Measurements from ENCODE around the gene MAP3K5.
"Not testable (repeated sequence)": the region's sequence is repeated elsewhere in the genome, so short reads cannot be mapped to it uniquely, and the experiment has no call there.

The MAP3K5 gene

DNA sequence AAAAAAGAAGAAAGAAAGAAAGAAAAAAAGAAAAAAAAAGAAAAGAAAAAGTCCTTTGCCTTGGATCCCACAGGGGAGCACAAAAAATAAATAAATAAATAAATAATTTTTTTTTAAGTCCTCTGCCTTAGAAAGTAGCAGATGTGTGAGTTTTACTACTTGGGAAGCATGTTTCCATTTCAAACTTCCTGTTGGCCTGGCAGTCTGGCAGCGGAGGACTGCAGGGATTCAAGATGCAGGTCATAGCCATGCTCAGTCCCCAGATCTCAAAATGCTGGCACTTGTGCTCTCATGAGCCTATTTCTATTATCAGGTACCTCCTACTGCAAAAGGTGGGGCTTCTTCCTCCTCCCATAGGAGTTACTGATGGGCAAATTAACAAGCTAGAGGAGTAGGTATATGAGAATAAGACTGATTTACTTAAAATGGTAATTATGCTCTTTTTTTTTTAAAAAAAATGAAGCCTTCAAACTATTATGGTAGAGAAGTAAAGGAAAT is 187.9 kb downstream of the MAP3K5 start:
- no peak for DNase-seq

- no peak for DNase-seq
Measured at GRCh38 chr6:136600818-136601217, 191.5 kb downstream of the MAP3K5 start.

DNA sequence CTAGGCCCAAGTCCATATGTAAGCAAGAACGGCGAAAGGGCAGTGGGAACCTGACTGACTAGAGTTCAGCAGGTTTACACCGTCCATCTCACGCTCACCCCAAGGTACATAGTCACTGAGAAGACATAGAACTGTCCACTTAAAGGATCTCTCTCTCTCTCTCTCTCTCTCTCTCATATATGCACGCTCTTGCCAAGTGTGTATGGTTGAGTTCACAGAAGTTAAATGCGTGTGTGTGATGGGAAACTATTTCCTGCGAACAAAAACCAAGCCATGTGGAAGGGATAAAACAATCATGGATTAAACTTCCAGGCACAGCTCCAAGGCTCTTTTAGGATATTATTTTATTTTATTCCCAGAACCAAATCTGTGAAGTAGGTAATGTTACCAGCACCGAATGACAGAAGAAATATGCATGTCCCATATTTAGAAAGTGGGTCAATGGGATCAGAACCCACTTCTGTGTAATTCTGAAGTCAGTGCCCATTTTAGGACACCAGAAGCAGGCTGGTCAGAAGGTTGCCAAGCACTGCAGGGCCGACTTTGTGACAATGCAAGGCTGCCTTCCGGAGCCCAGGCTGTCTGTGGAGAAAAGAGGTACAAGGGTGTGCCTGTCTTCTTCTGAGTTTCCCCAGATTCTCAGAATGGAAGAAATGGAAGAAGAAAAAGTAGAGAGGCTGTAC is 192.8 kb downstream of the MAP3K5 start:
- DNase-seq: no peak

- DNase-seq: no peak
Measured at GRCh38 chr6:136598048-136598447, 194.2 kb downstream of the MAP3K5 start.

DNA sequence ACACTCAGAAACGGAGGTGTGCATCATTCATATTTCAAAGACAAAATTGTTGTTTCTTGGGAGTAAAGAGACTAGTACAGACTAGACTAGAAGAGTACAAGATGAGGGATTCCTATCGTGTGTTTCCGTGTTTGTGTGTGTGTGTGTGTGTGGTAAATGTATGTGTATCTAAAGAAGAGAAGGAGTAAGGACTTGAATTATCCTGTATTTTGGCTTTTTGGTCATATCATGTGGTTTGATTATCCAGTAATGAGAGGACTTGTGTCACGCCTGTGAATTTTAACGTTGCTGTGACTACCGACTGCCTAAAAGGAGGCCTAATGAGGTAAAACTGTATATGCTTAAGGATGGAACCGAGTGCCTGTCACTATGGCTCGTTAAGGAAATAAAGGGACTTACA is 197.6 kb downstream of the MAP3K5 start:
- DNase-seq: no peak

DNA sequence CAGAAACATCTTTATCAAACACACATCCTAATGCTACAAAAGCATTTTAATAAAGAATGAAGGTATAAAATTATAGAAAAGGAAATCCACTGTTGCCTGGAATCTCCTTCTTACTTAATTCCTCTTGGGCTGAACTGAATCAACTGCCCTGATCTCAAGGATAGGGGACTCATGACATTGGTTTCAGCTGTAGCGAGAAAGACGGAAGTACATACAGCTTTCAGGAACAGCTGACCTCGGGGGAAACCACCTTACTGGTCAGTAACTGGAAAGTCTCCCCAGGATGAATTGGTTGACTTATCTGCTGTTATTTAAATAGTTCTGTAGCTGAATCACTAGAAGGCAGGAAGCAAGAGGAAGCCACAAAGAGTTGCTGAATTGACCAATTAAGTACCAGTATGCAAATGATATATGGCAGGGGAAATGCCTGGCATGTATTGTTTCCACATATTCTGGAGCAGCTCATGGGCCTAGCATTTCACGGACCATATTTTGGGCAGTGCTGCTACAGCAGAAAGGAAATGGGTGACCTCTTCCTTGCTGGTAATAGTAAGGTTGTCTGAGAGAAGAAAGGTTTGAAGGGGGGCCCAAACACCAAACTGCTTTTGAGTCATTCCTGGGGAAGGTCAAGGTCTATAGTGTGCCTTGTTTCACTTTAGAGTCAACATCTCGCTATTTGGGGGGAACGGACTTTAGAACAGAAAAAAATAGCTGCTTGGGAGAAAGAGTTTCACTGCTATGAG is 198.4 kb downstream of the MAP3K5 start:
- no peak for DNase-seq

DNA sequence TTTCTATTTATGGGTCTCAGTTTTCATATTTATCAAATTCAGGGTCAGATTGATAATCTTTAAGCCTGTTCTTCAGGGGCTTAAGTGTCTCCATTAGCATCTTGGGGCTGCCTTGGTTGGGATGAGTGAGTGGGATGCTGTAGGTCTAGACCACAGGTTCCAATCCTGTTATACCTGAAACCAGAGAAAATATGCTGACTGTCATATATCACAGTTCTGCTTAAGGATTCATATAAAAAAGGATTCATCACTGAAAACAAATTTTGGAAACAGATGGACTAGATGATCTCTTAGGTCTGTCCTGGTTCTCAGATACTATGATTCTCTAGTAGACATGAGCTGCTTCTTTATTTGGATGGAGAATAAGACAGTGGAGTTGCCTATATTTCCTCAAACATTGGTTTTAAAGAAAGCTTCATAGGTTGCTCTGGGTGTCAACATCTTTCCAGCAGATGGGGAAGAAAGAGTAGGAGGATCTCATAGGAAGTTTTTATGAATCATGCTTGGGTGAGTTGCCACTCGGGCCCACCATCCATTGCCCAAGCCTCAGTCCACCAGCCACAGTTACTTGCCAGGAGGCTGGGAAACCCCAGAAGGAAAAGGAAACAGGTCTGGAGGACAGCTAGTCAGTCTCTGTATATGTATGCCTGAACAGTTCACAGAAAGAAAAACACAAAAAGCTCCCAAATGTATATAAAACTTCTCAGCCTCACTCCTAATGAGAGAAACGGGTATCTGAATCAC is 199.2 kb downstream of the MAP3K5 start:
- no peak for DNase-seq

DNA sequence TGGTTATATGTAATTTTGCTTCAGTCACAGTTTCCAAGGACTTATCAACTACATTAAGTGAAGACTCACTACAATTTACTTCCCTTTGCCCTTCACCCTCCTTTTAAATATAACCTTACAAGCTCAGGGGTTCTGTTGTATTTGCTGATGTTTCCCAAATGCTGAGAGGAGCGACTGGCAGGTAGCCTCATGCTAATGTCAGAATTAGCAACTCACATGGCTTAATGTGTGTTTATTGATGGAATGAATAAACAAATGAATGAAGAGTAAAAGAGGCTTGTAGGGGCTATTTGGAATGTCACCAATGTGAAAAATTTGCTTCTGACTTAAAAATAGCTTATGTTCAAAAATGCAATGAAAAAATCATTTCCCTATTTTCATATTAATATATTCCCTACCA is 200.7 kb downstream of the MAP3K5 start:
- DNase-seq: no peak

GRCh38 chr6:136590846-136591245 is 201.4 kb downstream of the MAP3K5 start:
- DNase-seq: not testable (repeated sequence)

DNA sequence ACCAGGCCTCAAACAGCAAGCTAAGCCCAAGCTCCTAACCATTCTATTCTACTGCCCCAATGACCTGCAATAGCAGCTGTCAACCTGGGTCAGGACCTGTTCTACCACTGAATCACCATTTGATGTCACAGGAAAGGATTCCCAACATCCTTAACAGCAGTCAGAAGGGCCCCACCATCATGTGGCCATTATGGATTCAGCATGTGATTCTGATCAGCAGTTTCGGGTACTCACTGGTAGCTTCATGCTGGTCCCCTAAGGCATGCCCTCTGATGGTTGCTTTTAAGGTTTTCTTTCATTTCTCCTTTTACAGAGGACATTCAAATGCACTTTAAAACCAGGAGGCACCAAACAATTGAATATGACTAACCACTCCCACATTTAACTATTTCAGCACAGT is 204.8 kb downstream of the MAP3K5 start:
- no peak for DNase-seq

- DNase-seq: no peak
Measured at GRCh38 chr6:136586295-136586694, 206.0 kb downstream of the MAP3K5 start.

DNA sequence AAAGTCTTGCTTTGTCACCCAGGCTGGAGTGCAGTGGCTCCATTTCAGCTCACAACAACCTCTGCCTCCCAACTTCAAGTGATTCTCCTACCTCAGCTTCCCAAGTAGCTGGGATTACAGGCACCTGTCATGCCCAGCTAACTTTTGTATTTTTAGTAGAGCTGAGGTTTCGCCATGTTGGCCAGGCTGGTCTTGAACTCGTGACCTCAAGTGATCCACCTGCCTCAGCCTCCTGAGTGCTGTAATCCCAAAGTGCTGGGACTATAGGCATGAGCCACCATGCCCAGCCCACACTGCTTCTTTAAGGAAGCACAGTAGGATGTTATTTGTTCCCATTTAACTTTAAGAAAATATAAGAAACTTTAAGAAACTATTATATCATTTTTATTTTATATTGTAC is 206.8 kb downstream of the MAP3K5 start:
- DNase-seq: not testable (repeated sequence)

DNA sequence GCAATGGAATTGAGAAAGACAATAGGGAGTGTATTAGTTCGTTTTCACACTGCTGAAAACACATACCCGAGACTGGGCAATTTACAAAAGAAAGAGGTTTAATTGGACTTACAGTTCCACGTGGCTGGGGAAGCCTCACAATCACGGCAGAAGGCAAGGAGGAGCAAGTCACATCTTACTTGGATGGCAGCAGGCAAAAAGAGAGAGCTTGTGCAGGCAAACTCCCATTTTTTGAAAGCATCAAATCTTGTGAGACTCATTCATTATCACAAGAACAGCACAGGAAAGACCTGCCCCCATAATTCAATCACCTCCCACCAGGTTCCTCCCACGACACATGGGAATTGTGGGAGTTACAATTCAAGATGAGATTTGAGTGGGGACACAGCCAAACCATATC is 208.0 kb downstream of the MAP3K5 start:
- not testable (repeated sequence) for DNase-seq

GRCh38 chr6:136582711-136583471 is 209.4 kb downstream of the MAP3K5 start:
- DNase-seq: no peak

DNA sequence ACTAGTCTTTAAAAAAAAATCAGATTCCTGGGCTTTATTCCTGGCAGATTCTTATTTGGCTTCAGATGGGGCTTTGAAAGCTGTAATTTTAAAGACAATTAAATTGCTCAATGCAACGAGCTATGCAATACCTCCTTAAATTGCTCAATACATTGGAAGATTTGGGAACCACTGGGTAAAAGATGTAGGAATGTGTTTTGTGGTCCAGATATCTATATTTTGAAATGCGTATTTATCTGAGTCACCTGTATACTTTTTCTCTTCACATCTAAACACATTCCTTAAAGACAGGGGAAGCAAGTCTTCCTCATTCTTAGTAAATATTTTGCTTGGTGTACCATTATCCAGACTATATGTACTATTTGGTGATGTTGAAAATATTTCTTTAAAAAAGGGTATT is 212.5 kb downstream of the MAP3K5 start:
- no peak for DNase-seq

DNA sequence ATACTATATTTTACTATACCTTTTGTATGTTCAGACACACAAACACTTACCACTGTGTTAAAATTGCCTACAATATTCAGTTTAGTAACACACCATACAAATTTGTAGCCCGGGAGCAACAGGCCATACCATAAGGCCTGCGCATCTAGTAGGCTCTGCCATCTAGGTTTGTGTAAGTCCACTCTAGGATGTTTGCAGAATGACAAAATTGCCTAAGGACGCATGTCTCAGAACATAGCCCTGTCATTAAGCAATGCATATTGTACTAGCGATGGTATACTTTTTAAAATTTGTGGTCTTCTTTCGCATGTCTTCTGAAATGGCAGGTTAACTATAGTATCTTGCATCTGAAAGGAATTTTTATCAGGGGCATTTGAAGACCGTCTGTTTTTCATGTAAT is 215.5 kb downstream of the MAP3K5 start:
- no peak for DNase-seq

DNA sequence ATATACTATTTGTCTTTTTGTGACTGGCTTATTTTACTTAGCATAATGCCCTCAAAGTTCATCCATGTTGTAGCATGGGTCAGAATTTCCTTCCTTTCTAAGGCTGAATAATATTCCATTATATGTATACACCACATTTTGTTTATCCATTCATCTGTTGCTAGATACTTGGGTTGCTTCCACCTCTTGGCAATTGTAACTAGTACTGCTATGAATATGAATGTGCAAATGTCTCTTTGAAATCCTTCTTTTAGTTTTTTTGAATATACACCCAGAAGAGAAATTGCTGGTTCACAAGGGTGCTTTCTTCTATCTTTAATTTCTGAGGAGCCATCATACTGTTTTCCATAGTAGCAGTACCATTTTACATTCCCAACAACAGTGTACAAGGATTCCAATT is 220.8 kb downstream of the MAP3K5 start:
- DNase-seq: no peak

DNA sequence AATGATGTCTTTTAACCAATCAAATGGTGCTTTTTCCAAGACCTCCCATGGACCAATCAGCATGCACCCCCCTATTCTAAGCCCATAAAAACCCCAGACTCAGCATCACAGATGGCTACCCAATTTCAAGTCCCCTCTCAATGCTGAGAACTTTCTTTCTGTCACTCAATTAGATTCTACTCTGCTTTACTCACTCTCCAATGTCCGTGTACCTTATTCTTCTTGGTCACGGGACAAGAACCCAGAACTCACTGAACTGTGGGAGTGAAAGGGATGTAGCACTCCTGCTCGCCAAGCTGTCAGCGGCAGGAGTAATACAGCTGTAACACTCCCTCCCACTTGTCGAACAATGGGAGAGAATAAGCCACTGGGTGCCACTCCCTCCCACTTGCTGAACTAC is 221.2 kb downstream of the MAP3K5 start:
- DNase-seq: no peak

GRCh38 chr6:136568129-136568528 is 224.1 kb downstream of the MAP3K5 start:
- no peak for DNase-seq

GRCh38 chr6:136567688-136568087 is 224.6 kb downstream of the MAP3K5 start:
- DNase-seq: no peak

DNA sequence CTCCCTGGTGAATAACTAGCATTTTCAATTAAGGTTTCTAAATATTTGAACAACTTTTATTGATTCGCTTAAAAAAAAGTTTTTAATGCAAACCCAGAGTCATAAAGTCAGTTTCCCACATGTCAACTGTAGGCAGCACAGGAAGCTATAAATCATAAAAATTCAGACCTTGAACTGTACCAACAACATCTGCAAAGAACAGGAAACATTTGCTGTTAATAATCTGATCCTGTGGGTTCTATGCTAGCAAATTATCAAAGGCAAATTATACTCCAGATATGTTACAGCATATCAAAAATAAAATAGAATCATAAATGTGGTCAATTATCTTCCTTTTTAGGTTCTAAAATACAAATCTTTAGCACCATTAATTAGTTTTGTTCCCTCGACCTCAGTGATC is 225.4 kb downstream of the MAP3K5 start:
- no peak for DNase-seq

- DNase-seq: no peak
Measured at GRCh38 chr6:136566007-136566487, 226.2 kb downstream of the MAP3K5 start.

GRCh38 chr6:136564180-136564579 is 228.1 kb downstream of the MAP3K5 start:
- no peak for DNase-seq
